Activated gamma-delta T cell treated with anti-CD3 and anti-CD28 coated beads, Interleukin-2, amount 50 U/mL, for 16 hours (primary cell): Measurements from ENCODE around the gene LRRC2.
"Not testable (repeated sequence)": the region's sequence is repeated elsewhere in the genome, so short reads cannot be mapped to it uniquely, and the experiment has no call there.

Experiments used
- DNase-seq: peaks from one replicate; pipeline ENCODE4 v3.0.0-alpha.2; 2020; ENCODE audit warnings: low read depth

The LRRC2 gene

GRCh38 chr3:46557814-46558183, 8.3 kb downstream of the LRRC2 start:
- no peak for DNase-seq

- DNase-seq = no peak
These were observed 12.9 kb downstream of the LRRC2 start for GRCh38 chr3:46553154-46553553.

- no peak for DNase-seq
These were observed 13.6 kb downstream of the LRRC2 start for GRCh38 chr3:46552538-46552937.

- no peak for DNase-seq
These were observed 14.5 kb downstream of the LRRC2 start for GRCh38 chr3:46551615-46552014.

GRCh38 chr3:46549989-46550388, 16.1 kb downstream of the LRRC2 start:
- DNase-seq = no peak

- DNase-seq = no peak
These were observed 16.6 kb downstream of the LRRC2 start for GRCh38 chr3:46549408-46549904.

- DNase-seq = not testable (repeated sequence)
These were observed 17.5 kb downstream of the LRRC2 start for GRCh38 chr3:46548611-46549010.

- no peak for DNase-seq
These were observed 19.1 kb downstream of the LRRC2 start for GRCh38 chr3:46546896-46547440.

GRCh38 chr3:46545818-46546630, 20.1 kb downstream of the LRRC2 start:
- no peak for DNase-seq

- no peak for DNase-seq
These were observed 21.2 kb downstream of the LRRC2 start for GRCh38 chr3:46544771-46545503.

GRCh38 chr3:46542801-46543201, 23.3 kb downstream of the LRRC2 start:
- no peak for DNase-seq

- DNase-seq = no peak
These were observed 23.8 kb downstream of the LRRC2 start for GRCh38 chr3:46542344-46542743.

GRCh38 chr3:46541835-46542234, 24.3 kb downstream of the LRRC2 start:
- no peak for DNase-seq

GRCh38 chr3:46540550-46540949, 25.6 kb downstream of the LRRC2 start:
- no peak for DNase-seq

- DNase-seq = no peak
These were observed 26.6 kb downstream of the LRRC2 start for GRCh38 chr3:46539443-46540005.

- DNase-seq = peak; percentile 73
These were observed 27.2 kb downstream of the LRRC2 start for GRCh38 chr3:46538803-46539442.

GRCh38 chr3:46538425-46538802, 27.7 kb downstream of the LRRC2 start:
- not testable (repeated sequence) for DNase-seq

GRCh38 chr3:46537779-46538178, 28.3 kb downstream of the LRRC2 start:
- DNase-seq = no peak

- no peak for DNase-seq
These were observed 28.8 kb downstream of the LRRC2 start for GRCh38 chr3:46537316-46537715.

- DNase-seq = no peak
These were observed 29.3 kb downstream of the LRRC2 start for GRCh38 chr3:46536758-46537157.

GRCh38 chr3:46535746-46536145, 30.4 kb downstream of the LRRC2 start:
- DNase-seq = no peak

- no peak for DNase-seq
These were observed 33.0 kb downstream of the LRRC2 start for GRCh38 chr3:46533091-46533490.
